AG09309 (cell line): ENCODE data around the gene ABI3.
"Not testable (repeated sequence)": the region's sequence is repeated elsewhere in the genome, so short reads cannot be mapped to it uniquely, and the experiment has no call there.

ENCODE experiments used
- DNase-seq: peaks from one replicate; pipeline ENCODE4 v3.0.0-alpha.2; 2010; ENCODE audit warnings: low read depth
- H3K4me3 ChIP-seq: 2 replicates; pipeline ENCODE4 v1.5.1; 2011; ENCODE audit warnings: mild to moderate bottlenecking, low read depth, low read length, moderate library complexity; ENCODE audit not compliant: control insufficient read depth
- CTCF ChIP-seq: IDR thresholded peaks from 2 replicates; pipeline ENCODE4 v1.5.1; 2011; ENCODE audit warnings: mild to moderate bottlenecking, low read depth, low read length, inconsistent platforms; ENCODE audit not compliant: insufficient read depth, control insufficient read depth; ENCODE audit errors: missing control alignments

ABI3 gene

GRCh38 chr17:49180303-49180702, 30.2 kb upstream of the ABI3 start:
- DNase-seq = no peak
- peak; percentile 92 for TF ChIP-seq CTCF
- no peak overlapping the region for H3K4me3 ChIP-seq

- no peak for DNase-seq
- no peak overlapping the region for H3K4me3 ChIP-seq
- TF ChIP-seq CTCF = no peak
Measured at GRCh38 chr17:49180998-49181635, 29.4 kb upstream of the ABI3 start.

GRCh38 chr17:49183341-49183740, 27.2 kb upstream of the ABI3 start:
- no peak for DNase-seq
- no peak for TF ChIP-seq CTCF
- H3K4me3 ChIP-seq = no peak overlapping the region

DNA sequence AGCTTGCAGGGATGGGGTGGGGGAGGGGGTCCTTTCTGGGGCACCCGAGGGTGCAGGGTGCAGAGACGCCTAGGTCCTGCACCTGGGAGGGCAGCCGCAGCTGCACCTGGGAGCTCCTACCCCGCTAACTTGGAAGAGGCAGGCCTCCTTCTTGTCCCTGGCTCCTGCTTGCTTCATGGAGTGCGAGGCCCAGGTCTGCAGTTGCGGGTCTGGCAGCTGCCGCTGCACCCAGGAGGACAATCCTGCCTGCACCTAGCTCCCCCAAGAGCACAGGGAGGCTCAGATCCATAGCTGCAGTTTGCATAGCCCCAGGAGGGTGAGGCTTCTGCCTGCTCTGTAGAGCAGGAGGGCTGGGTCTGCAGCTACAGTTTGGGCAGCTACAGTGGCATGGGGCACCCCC, 26.7 kb upstream of the ABI3 start:
- H3K4me3 ChIP-seq = no peak overlapping the region
- no peak for TF ChIP-seq CTCF
- DNase-seq = no peak

DNA sequence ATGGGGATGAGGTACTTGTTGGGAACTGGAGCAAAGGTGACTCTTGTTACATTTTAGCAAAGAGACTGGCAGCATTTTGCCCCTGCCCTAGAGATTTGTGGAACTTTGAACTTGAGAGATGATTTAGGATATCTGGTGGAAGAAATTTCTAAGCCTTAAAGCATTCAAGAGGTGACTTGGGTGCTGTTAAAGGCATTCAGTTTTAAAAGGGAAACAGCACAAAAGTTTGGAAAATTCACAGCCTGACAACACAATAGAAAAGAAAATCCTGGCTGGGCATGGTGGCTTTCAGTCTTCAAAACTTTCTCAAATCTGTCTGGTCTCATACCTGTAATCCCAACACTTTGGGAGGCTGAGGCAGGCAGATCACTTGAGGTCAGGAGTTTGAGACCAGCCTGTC, 26.0 kb upstream of the ABI3 start:
- H3K4me3 ChIP-seq, DNase-seq: not testable (repeated sequence)

DNA sequence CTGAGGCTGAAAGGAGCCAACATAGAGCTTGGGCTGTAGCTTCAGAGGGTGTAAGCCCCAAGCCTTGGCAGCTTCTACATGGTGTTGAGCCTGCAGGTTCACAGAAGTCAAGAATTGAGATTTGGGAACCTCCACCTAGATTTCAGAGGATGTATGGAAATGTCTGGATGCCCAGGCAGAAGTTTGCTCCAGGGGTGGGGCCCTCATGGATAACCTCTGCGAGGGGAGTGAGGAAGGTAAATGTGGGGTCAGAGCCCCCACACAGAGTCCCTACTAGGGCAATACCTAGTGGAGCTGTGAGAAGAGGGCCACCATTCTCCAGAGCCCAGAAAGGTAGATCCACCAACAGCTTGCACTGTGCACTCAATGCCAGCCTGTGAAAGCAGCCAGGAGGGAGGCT, 25.1 kb upstream of the ABI3 start:
- H3K4me3 ChIP-seq, DNase-seq: not testable (repeated sequence)

GRCh38 chr17:49187301-49187700, 23.2 kb upstream of the ABI3 start:
- no peak for DNase-seq
- TF ChIP-seq CTCF = no peak

GRCh38 chr17:49190932-49191331, 19.6 kb upstream of the ABI3 start:
- DNase-seq = no peak
- TF ChIP-seq CTCF = no peak
- no peak overlapping the region for H3K4me3 ChIP-seq

More at GRCh38 chr17:49187301-49187700, 23.2 kb upstream of the ABI3 start:
- no peak overlapping the region for H3K4me3 ChIP-seq
